ENCODE results near the gene XPA. TPM values are rescaled to one million over a fixed set of nuclear protein-coding genes. Genes with fewer than 3 reads are reported as not detected.

The XPA gene
- polyA plus RNA-seq, 3 donors: 35.0 to 39.2 (median 38.7) TPM

Other genes with a start within 250 kb of the XPA start
- gene TMOD1, start 195.7 kb downstream of the XPA start, polyA plus RNA-seq (ENCODE audit: insufficient read length in 3 of 3): 1 to 10 TPM; 2.0 to 3.0 (median 2.1) TPM
- gene TSTD2, start 64.0 kb downstream of the XPA start, polyA plus RNA-seq (ENCODE audit: insufficient read length in 3 of 3): 10 to 100 TPM; 29.0 to 33.1 (median 29.8) TPM
- 10 to 100 TPM; 45.9 to 50.6 (median 46.3) TPM for gene NCBP1, start 63.5 kb downstream of the XPA start, polyA plus RNA-seq (ENCODE audit: insufficient read length in 3 of 3)
- gene FOXE1, start 155.9 kb upstream of the XPA start, polyA plus RNA-seq (ENCODE audit: insufficient read length in 3 of 3): under 1 TPM in 1 of 3 donors, not detected in 2; 0.04 TPM
- 10 to 100 TPM; 21.5 to 24.7 (median 22.6) TPM for gene TRMO, start 225.2 kb upstream of the XPA start, polyA plus RNA-seq (ENCODE audit: insufficient read length in 3 of 3)
- gene HEMGN, start 240.8 kb upstream of the XPA start, polyA plus RNA-seq (ENCODE audit: insufficient read length in 3 of 3): 1 to 10 TPM; 3.1 to 5.8 (median 3.5) TPM

Data from right renal cortex interstitium (tissue), 3 donors.